GM21786 (cell line): ENCODE results near the gene CLPX.
"Not testable (repeated sequence)": the region's sequence is repeated elsewhere in the genome, so short reads cannot be mapped to it uniquely, and the experiment has no call there.

Experiments
- ATAC-seq: cut with Tn5 transposase; IDR thresholded peaks from one replicate; pipeline ENCODE4 v1.9.1; 2021; ENCODE audit not compliant: unreplicated experiment

CLPX gene

GRCh38 chr15:65105038-65105437 is 80.1 kb downstream of the CLPX start:
- no peak for ATAC-seq

GRCh38 chr15:65102912-65103311 is 82.2 kb downstream of the CLPX start:
- ATAC-seq = no peak

- no peak for ATAC-seq
Measured at GRCh38 chr15:65101891-65102708, 83.0 kb downstream of the CLPX start.

- ATAC-seq = no peak
Measured at GRCh38 chr15:65101411-65101890, 83.7 kb downstream of the CLPX start.

- no peak for ATAC-seq
Measured at GRCh38 chr15:65100442-65100841, 84.7 kb downstream of the CLPX start.

- not testable (repeated sequence) for ATAC-seq
Measured at GRCh38 chr15:65099801-65100200, 85.3 kb downstream of the CLPX start.

GRCh38 chr15:65099336-65099735 is 85.8 kb downstream of the CLPX start:
- ATAC-seq = no peak
